ENCODE data around the gene RABGAP1L.
"Not testable (repeated sequence)": the region's sequence is repeated elsewhere in the genome, so short reads cannot be mapped to it uniquely, and the experiment has no call there.

RABGAP1L gene

GRCh38 chr1:174491606-174492005 is 332.3 kb downstream of the RABGAP1L start:
- DNase-seq (ENCODE audit: low spot score in 2 of 2) (no peak), ATAC-seq (replicated peaks; ENCODE audit: extremely low read depth, poor library complexity, severe bottlenecking) (no peak)
- H3K27ac Mint-ChIP-seq (ENCODE audit: low read depth): no peak overlapping the region
- H3K4me3 Mint-ChIP-seq: no peak overlapping the region
- peaks cover 5% of the 10 kb centered on the region for H3K36me3 Mint-ChIP-seq (ENCODE audit: insufficient read depth)
- H3K4me1 Mint-ChIP-seq: peaks cover 27% of the 10 kb centered on the region
- H3K27me3 Mint-ChIP-seq: no peaks in the 10 kb centered on the region
- peaks cover 6% of the 10 kb centered on the region for H3K9me3 Mint-ChIP-seq

GRCh38 chr1:174497478-174497877 is 338.2 kb downstream of the RABGAP1L start:
- Mint-ChIP-seq H3K27me3 (no peaks in the 10 kb centered on the region), H3K9me3 (no peaks in the 10 kb centered on the region), H3K4me3 (no peak overlapping the region), H3K36me3 (ENCODE audit: insufficient read depth) (peaks cover 3% of the 10 kb centered on the region), H3K27ac (ENCODE audit: low read depth) (no peak overlapping the region), H3K4me1 (peaks cover 15% of the 10 kb centered on the region)
- no peak for ATAC-seq (replicated peaks; ENCODE audit: extremely low read depth, poor library complexity, severe bottlenecking)
- no peak for DNase-seq (ENCODE audit: low spot score in 2 of 2)

GRCh38 chr1:174516755-174517154 is 357.4 kb downstream of the RABGAP1L start:
- H3K9me3 Mint-ChIP-seq; H3K4me3 Mint-ChIP-seq; H3K27ac Mint-ChIP-seq (ENCODE audit: low read depth); H3K27me3 Mint-ChIP-seq; H3K4me1 Mint-ChIP-seq; ATAC-seq (replicated peaks; ENCODE audit: extremely low read depth, poor library complexity, severe bottlenecking); H3K36me3 Mint-ChIP-seq (ENCODE audit: insufficient read depth); DNase-seq (ENCODE audit: low spot score in 2 of 2): not testable (repeated sequence)

GRCh38 chr1:174519844-174520243 is 360.5 kb downstream of the RABGAP1L start:
- no peaks in the 10 kb centered on the region for H3K9me3 Mint-ChIP-seq

GRCh38 chr1:174531751-174532150 is 372.4 kb downstream of the RABGAP1L start:
- DNase-seq (ENCODE audit: low spot score in 2 of 2): no peak
- Mint-ChIP-seq H3K4me3 (no peak overlapping the region), H3K27me3 (no peaks in the 10 kb centered on the region), H3K36me3 (ENCODE audit: insufficient read depth) (peaks cover 7% of the 10 kb centered on the region), H3K27ac (ENCODE audit: low read depth) (no peak overlapping the region), H3K9me3 (peaks cover 18% of the 10 kb centered on the region), H3K4me1 (peaks cover 11% of the 10 kb centered on the region)
- no peak for ATAC-seq (replicated peaks; ENCODE audit: extremely low read depth, poor library complexity, severe bottlenecking)

More at GRCh38 chr1:174519844-174520243, 360.5 kb downstream of the RABGAP1L start:
- no peak for ATAC-seq (replicated peaks; ENCODE audit: extremely low read depth, poor library complexity, severe bottlenecking)
- DNase-seq (ENCODE audit: low spot score in 2 of 2): no peak
- Mint-ChIP-seq H3K4me3 (no peak overlapping the region), H3K4me1 (peaks cover 20% of the 10 kb centered on the region), H3K36me3 (ENCODE audit: insufficient read depth) (no peaks in the 10 kb centered on the region), H3K27ac (ENCODE audit: low read depth) (no peak overlapping the region), H3K27me3 (no peaks in the 10 kb centered on the region)

- Mint-ChIP-seq H3K4me3 (no peak overlapping the region), H3K27ac (ENCODE audit: low read depth) (no peak overlapping the region)
- DNase-seq (ENCODE audit: low spot score in 2 of 2): no peak
Observed at GRCh38 chr1:174534789-174535188, 375.5 kb downstream of the RABGAP1L start.

GRCh38 chr1:174535207-174535606 is 375.9 kb downstream of the RABGAP1L start:
- H3K27ac Mint-ChIP-seq (ENCODE audit: low read depth): no peak overlapping the region
- no peak for ATAC-seq (replicated peaks; ENCODE audit: extremely low read depth, poor library complexity, severe bottlenecking)
- H3K36me3 Mint-ChIP-seq (ENCODE audit: insufficient read depth): peaks cover 2% of the 10 kb centered on the region
- H3K4me3 Mint-ChIP-seq: no peak overlapping the region
- no peaks in the 10 kb centered on the region for H3K27me3 Mint-ChIP-seq
- H3K9me3 Mint-ChIP-seq: peaks cover 18% of the 10 kb centered on the region
- DNase-seq (ENCODE audit: low spot score in 2 of 2): no peak
- H3K4me1 Mint-ChIP-seq: no peaks in the 10 kb centered on the region

More at GRCh38 chr1:174534789-174535188, 375.5 kb downstream of the RABGAP1L start:
- Mint-ChIP-seq H3K36me3 (ENCODE audit: insufficient read depth) (peaks cover 2% of the 10 kb centered on the region), H3K4me1 (no peaks in the 10 kb centered on the region), H3K9me3 (peaks cover 18% of the 10 kb centered on the region), H3K27me3 (no peaks in the 10 kb centered on the region)
- no peak for ATAC-seq (replicated peaks; ENCODE audit: extremely low read depth, poor library complexity, severe bottlenecking)

GRCh38 chr1:174543421-174543820 is 384.1 kb downstream of the RABGAP1L start:
- H3K36me3 Mint-ChIP-seq (ENCODE audit: insufficient read depth); H3K27me3 Mint-ChIP-seq; H3K27ac Mint-ChIP-seq (ENCODE audit: low read depth); DNase-seq (ENCODE audit: low spot score in 2 of 2); ATAC-seq (replicated peaks; ENCODE audit: extremely low read depth, poor library complexity, severe bottlenecking); H3K4me3 Mint-ChIP-seq: not testable (repeated sequence)
- H3K9me3 Mint-ChIP-seq: peaks cover 11% of the 10 kb centered on the region
- peaks cover 16% of the 10 kb centered on the region for H3K4me1 Mint-ChIP-seq

- Mint-ChIP-seq H3K4me1 (peaks cover 23% of the 10 kb centered on the region), H3K4me3 (no peak overlapping the region), H3K27me3 (no peaks in the 10 kb centered on the region), H3K9me3 (no peaks in the 10 kb centered on the region), H3K27ac (ENCODE audit: low read depth) (no peak overlapping the region), H3K36me3 (ENCODE audit: insufficient read depth) (peaks cover 7% of the 10 kb centered on the region)
- ATAC-seq (replicated peaks; ENCODE audit: extremely low read depth, poor library complexity, severe bottlenecking) (no peak), DNase-seq (ENCODE audit: low spot score in 2 of 2) (no peak)
Observed at GRCh38 chr1:174550296-174550695, 391.0 kb downstream of the RABGAP1L start.

GRCh38 chr1:174556392-174556791 is 397.1 kb downstream of the RABGAP1L start:
- ATAC-seq (replicated peaks; ENCODE audit: extremely low read depth, poor library complexity, severe bottlenecking): no peak
- peaks cover 37% of the 10 kb centered on the region for H3K4me1 Mint-ChIP-seq
- H3K9me3 Mint-ChIP-seq: no peaks in the 10 kb centered on the region
- H3K4me3 Mint-ChIP-seq: no peak overlapping the region
- H3K27ac Mint-ChIP-seq (ENCODE audit: low read depth): no peak overlapping the region
- DNase-seq (ENCODE audit: low spot score in 2 of 2): no peak
- peaks cover 2% of the 10 kb centered on the region for H3K36me3 Mint-ChIP-seq (ENCODE audit: insufficient read depth)
- no peaks in the 10 kb centered on the region for H3K27me3 Mint-ChIP-seq

- ATAC-seq (replicated peaks; ENCODE audit: extremely low read depth, poor library complexity, severe bottlenecking) (no peak), DNase-seq (ENCODE audit: low spot score in 2 of 2) (no peak)
- no peaks in the 10 kb centered on the region for H3K9me3 Mint-ChIP-seq
- no peak overlapping the region for H3K4me3 Mint-ChIP-seq
- H3K4me1 Mint-ChIP-seq: peaks cover 29% of the 10 kb centered on the region
- H3K36me3 Mint-ChIP-seq (ENCODE audit: insufficient read depth): no peaks in the 10 kb centered on the region
- no peak overlapping the region for H3K27ac Mint-ChIP-seq (ENCODE audit: low read depth)
- H3K27me3 Mint-ChIP-seq: no peaks in the 10 kb centered on the region
Observed at GRCh38 chr1:174568551-174568950, 409.2 kb downstream of the RABGAP1L start.

GRCh38 chr1:174569240-174569639 is 409.9 kb downstream of the RABGAP1L start:
- H3K27me3 Mint-ChIP-seq: no peaks in the 10 kb centered on the region
- H3K4me3 Mint-ChIP-seq: no peak overlapping the region
- H3K36me3 Mint-ChIP-seq (ENCODE audit: insufficient read depth): no peaks in the 10 kb centered on the region
- no peaks in the 10 kb centered on the region for H3K9me3 Mint-ChIP-seq
- DNase-seq (ENCODE audit: low spot score in 2 of 2): no peak
- ATAC-seq (replicated peaks; ENCODE audit: extremely low read depth, poor library complexity, severe bottlenecking): no peak
- peaks cover 28% of the 10 kb centered on the region for H3K4me1 Mint-ChIP-seq
- H3K27ac Mint-ChIP-seq (ENCODE audit: low read depth): no peak overlapping the region

- H3K36me3 Mint-ChIP-seq (ENCODE audit: insufficient read depth): peaks cover 4% of the 10 kb centered on the region
- H3K4me3 Mint-ChIP-seq: no peak overlapping the region
- peaks cover 9% of the 10 kb centered on the region for H3K9me3 Mint-ChIP-seq
- peaks cover 9% of the 10 kb centered on the region for H3K4me1 Mint-ChIP-seq
- DNase-seq (ENCODE audit: low spot score in 2 of 2) (no peak), ATAC-seq (replicated peaks; ENCODE audit: extremely low read depth, poor library complexity, severe bottlenecking) (no peak)
- H3K27me3 Mint-ChIP-seq: no peaks in the 10 kb centered on the region
- H3K27ac Mint-ChIP-seq (ENCODE audit: low read depth): no peak overlapping the region
Observed at GRCh38 chr1:174572771-174573170, 413.5 kb downstream of the RABGAP1L start.

- H3K9me3 Mint-ChIP-seq; H3K4me3 Mint-ChIP-seq; DNase-seq (ENCODE audit: low spot score in 2 of 2); H3K36me3 Mint-ChIP-seq (ENCODE audit: insufficient read depth); H3K27me3 Mint-ChIP-seq; H3K27ac Mint-ChIP-seq (ENCODE audit: low read depth); ATAC-seq (replicated peaks; ENCODE audit: extremely low read depth, poor library complexity, severe bottlenecking); H3K4me1 Mint-ChIP-seq: not testable (repeated sequence)
Observed at GRCh38 chr1:174576120-174576519, 416.8 kb downstream of the RABGAP1L start.

All from central memory CD8-positive, alpha-beta T cell (primary cell).